HepG2 (cell line): ENCODE results near the gene USP24. TPM values are rescaled to one million over a fixed set of nuclear protein-coding genes. Genes with fewer than 3 reads are reported as not detected.

Experiments used
- ATAC-seq: fragments of 200-7000 bp; cut with Tn5 transposase; 3 replicates; pipeline ENCODE4 v1.9.1; 2020; ENCODE audit warnings: mild to moderate bottlenecking, moderate library complexity
- BruUV-seq: library from RNA; stranded (reverse); fragments of 400-500 nt; replicated peaks from 2 replicates; lab custom pipeline; 2021; lab: Mats Ljungman, UMichigan
- CTCF ChIA-PET: fragments of 300-600 bp; formaldehyde crosslinking; extraction: SDS; loops from one replicate; lab custom pipeline; 2021; ENCODE audit warnings: low total read pairs, inconsistent platforms, low intra/inter-chr PET ratio; lab: Yijun Ruan, JAX
- POLR2A ChIA-PET: fragments of 350-600 bp; sonication (Branson Sonifier 250); formaldehyde crosslinking; loops from one replicate; lab custom pipeline; 2020; ENCODE audit warnings: antibody characterized with exemption, inconsistent platforms; lab: Yijun Ruan, JAX
- DNase-seq: peaks from one replicate; pipeline ENCODE4 v3.0.0-alpha.2; 2015; ENCODE audit warnings: low spot score
- FAIRE-seq: peaks from 3 replicates; lab custom pipeline; 2011; peaks lifted over from hg19 to GRCh38; lab: Jason Lieb, UNC
- H2AFZ ChIP-seq: one replicate; pipeline ENCODE4 v1.6.1; 2011; ENCODE audit warnings: low read length, inconsistent platforms
- H3K27ac ChIP-seq: fragments of 300-600 bp; 3 replicates; pipeline ENCODE4 v1.8.0; 2011; ENCODE audit warnings: mixed run types, mild to moderate bottlenecking, mixed read lengths, low read length, inconsistent platforms; ENCODE audit not compliant: insufficient read depth; ENCODE audit errors: extremely low read length
- H3K27me3 ChIP-seq, 2 experiments: fragments of 200-600 bp in 1 of 2; 2 replicates in 1 of 2; 3 replicates in 1 of 2; pipeline versions ENCODE4 v1.6.0 to v1.8.0; 2011; ENCODE audit warnings: low read length in 2 of 2, mild to moderate bottlenecking in 2 of 2, moderate library complexity in 2 of 2, inconsistent platforms in 1 of 2; ENCODE audit not compliant: insufficient read depth in 2 of 2, control insufficient read depth in 1 of 2
- H3K36me3 ChIP-seq, 2 experiments: fragments of 200-600 bp in 1 of 2; replicated peaks in 1 of 2; 2 replicates in 1 of 2; 3 replicates in 1 of 2; pipeline versions ENCODE4 v1.5.1 to v1.8.0; 2011; ENCODE audit warnings: low read length in 2 of 2, inconsistent platforms in 1 of 2; ENCODE audit not compliant: insufficient read depth in 2 of 2, control insufficient read depth in 1 of 2
- H3K4me1 ChIP-seq: 2 replicates; pipeline ENCODE4 v1.5.1; 2012; ENCODE audit warnings: low read length, inconsistent platforms; ENCODE audit not compliant: insufficient read depth
- H3K4me2 ChIP-seq: 2 replicates; pipeline ENCODE4 v1.6.0; 2011; ENCODE audit warnings: low read depth, low read length, inconsistent platforms
- H3K4me3 ChIP-seq, 3 experiments: fragments of 200-600 bp in 1 of 3; sonication (generic), shearing (Covaris generic) in 1 of 3; replicated peaks in 1 of 3; 2 replicates each; pipeline ENCODE4 v1.5.1; 2011 to 2016; ENCODE audit warnings: low read length in 3 of 3, inconsistent platforms in 2 of 3, low read depth in 2 of 3, mild to moderate bottlenecking in 2 of 3, control low read depth in 1 of 3, mixed read lengths in 1 of 3; ENCODE audit not compliant: insufficient read depth in 1 of 3
- H3K79me2 ChIP-seq: one replicate; pipeline ENCODE4 v1.6.1; 2011; ENCODE audit warnings: low read length, inconsistent platforms; ENCODE audit not compliant: insufficient read depth
- H3K9ac ChIP-seq: 2 replicates; pipeline ENCODE4 v1.6.0; 2011; ENCODE audit warnings: mild to moderate bottlenecking, low read depth, low read length, inconsistent platforms; ENCODE audit not compliant: insufficient read depth
- H3K9me3 ChIP-seq: 2 replicates; pipeline ENCODE4 v1.5.1; 2012; ENCODE audit warnings: mild to moderate bottlenecking, low read length
- H4K20me1 ChIP-seq: 2 replicates; pipeline ENCODE4 v1.6.0; 2011; ENCODE audit warnings: inconsistent platforms, mild to moderate bottlenecking, low read length, moderate library complexity; ENCODE audit not compliant: insufficient read depth
- CREB1 ChIP-seq, 2 experiments: fragments of 450-650 bp in 1 of 2; IDR thresholded peaks; 2 replicates each; pipeline ENCODE4 v1.6.1; 2016 to 2017; ENCODE audit warnings: control low read depth in 1 of 2, mild to moderate bottlenecking in 1 of 2, missing compliant biosample characterization in 1 of 2, missing genetic modification characterization in 1 of 2
- HOXA9 ChIP-seq: sonication (generic); formaldehyde crosslinking; IDR thresholded peaks from 2 replicates; pipeline ENCODE4 v1.8.1; 2022; ENCODE audit warnings: missing genetic modification reagents, mild to moderate bottlenecking, moderate library complexity, borderline replicate concordance
- ZNF124 ChIP-seq: sonication (generic); formaldehyde crosslinking; IDR thresholded peaks from 2 replicates; pipeline ENCODE4 v1.4.0; 2020; ENCODE audit warnings: missing genetic modification reagents
- ZNF331 ChIP-seq: sonication (generic); formaldehyde crosslinking; IDR thresholded peaks from 2 replicates; pipeline ENCODE4 v1.4.0; 2020; ENCODE audit warnings: missing genetic modification reagents
- WGBS: methylation state at CpG from one replicate; pipeline ENCODE4 v1.1.6; 2017; ENCODE audit warnings: low lambda C conversion rate; 5-methylcytosine and 5-hydroxymethylcytosine counted together
- in situ Hi-C: cut with HindIII; loops from 2 replicates; pipeline ENCODE4 v1.10.0; 2017; ENCODE audit warnings: low pct_unique_long_range_greater_than_20kb; ENCODE audit not compliant: extremely low pct_ligation_motif_present
- intact Hi-C: fragments of 100-400 bp; cut with micrococcal nuclease; formaldehyde crosslinking; loops from one replicate; pipeline ENCODE4 v1.10.0; 2022; ENCODE audit not compliant: unreplicated experiment
- polyA plus RNA-seq, 8 experiments: library from polyadenylated mRNA; depleted of rRNA in 3 of 8; stranded (reverse) in 7 of 8; unstranded in 1 of 8; fragments of >200 nt; fragmentation: Illumina TruSeq in 4 of 8; extraction: Trizol in 4 of 8; gene quantifications; 2 replicates each; pipeline versions ENCODE4 v1.2.1 to v1.2.3, GENCODE V29; 2011 to 2016; ENCODE audit warnings: low read depth in 4 of 8, missing spikeins in 1 of 8, mixed read lengths in 1 of 8; ENCODE audit not compliant: insufficient read depth in 1 of 8
- total RNA-seq, 5 experiments: library from RNA; depleted of rRNA; stranded (reverse); fragments of >200 nt; fragmentation: Illumina TruSeq; extraction: Trizol; gene quantifications; 2 replicates each; pipeline ENCODE4 v1.2.3, GENCODE V29; 2016; ENCODE audit warnings: low read depth in 1 of 5
- TF ChIP-seq, protein P1 (sequence below): sonication (generic); formaldehyde crosslinking; IDR thresholded peaks from 2 replicates; pipeline ENCODE4 v1.4.0; 2020; ENCODE audit warnings: mild to moderate bottlenecking, missing genetic modification reagents
- TF ChIP-seq, protein P2 (sequence below): sonication (generic); formaldehyde crosslinking; conservative IDR thresholded peaks from 2 replicates; pipeline ENCODE4 v1.5.0; 2020; ENCODE audit warnings: missing genetic modification reagents

The USP24 gene
- total and polyA plus RNA-seq, 2 of the 13 experiments (the other 11 are each of a cell fraction or from before 2014, with no cell fraction given) = 18.8 to 47.6 TPM

DNA sequence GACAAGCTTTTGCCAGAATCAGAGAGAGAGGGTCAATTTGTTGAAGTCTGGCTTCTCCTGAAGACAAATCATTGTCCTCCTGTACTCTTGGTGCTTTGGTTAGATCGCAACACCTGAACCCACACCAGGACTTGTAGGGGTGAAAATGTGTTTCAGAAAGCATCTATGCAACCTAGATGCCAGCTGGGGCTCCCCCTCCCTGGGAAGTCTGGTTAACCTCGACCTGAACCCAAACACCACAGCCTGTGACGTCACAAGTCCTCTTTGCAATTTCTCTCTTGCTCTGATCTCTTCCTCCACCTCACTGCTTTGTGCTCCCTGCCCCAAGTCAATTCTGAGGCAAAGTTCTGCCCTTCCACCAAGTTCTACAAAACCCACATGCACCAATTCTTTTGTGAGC is 42.8 kb upstream of the USP24 start (continued):
- TF ChIP-seq CREB1 (IDR thresholded peaks at IDR 0.05) = peak; percentile 98
- TF ChIP-seq CREB1 (CRISPR knock-in tag; IDR thresholded peaks at IDR 0.05) = no peak

DNA sequence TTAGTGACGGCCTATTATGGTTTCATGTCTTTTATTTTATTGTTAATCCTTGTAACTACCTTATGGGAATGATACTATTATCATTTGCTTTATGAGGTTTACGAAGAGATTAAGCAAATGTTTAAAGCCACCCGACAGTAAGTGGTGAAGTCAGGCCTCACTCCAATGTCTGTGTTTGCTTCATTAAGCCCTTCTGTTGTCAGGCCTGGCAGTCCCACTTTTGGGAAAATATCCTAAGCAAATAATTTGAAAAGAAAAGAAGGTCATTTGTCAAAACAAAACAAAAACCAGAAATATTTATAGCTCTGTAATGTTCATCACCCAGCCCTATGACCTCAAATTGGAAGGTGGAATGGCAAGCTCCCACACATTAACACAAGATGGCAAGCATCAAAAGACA is 40.7 kb upstream of the USP24 start:
- CTCF ChIA-PET = no interaction called here
- 26% methylated on average over 3 of the region's 3 CpGs for WGBS
- Histone ChIP-seq H3K9ac (no peak overlapping the region), H3K4me3 (no peak overlapping the region), H3K27me3 (0 out of 5 replicates have a peak, but pooled peaks cover 0 to 3% of the 10 kb centered on the region in 2 experiments), H3K36me3 (no peaks in the 10 kb centered on the region), H4K20me1 (no peaks in the 10 kb centered on the region)
- DNase-seq = no peak
- TF ChIP-seq, protein P1, sequence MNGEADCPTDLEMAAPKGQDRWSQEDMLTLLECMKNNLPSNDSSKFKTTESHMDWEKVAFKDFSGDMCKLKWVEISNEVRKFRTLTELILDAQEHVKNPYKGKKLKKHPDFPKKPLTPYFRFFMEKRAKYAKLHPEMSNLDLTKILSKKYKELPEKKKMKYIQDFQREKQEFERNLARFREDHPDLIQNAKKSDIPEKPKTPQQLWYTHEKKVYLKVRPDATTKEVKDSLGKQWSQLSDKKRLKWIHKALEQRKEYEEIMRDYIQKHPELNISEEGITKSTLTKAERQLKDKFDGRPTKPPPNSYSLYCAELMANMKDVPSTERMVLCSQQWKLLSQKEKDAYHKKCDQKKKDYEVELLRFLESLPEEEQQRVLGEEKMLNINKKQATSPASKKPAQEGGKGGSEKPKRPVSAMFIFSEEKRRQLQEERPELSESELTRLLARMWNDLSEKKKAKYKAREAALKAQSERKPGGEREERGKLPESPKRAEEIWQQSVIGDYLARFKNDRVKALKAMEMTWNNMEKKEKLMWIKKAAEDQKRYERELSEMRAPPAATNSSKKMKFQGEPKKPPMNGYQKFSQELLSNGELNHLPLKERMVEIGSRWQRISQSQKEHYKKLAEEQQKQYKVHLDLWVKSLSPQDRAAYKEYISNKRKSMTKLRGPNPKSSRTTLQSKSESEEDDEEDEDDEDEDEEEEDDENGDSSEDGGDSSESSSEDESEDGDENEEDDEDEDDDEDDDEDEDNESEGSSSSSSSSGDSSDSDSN (CRISPR knock-in tag) = no peak
- TF ChIP-seq ZNF124 (CRISPR knock-in tag) = no peak
- no peak for TF ChIP-seq ZNF331 (CRISPR knock-in tag)
- TF ChIP-seq, protein P2, sequence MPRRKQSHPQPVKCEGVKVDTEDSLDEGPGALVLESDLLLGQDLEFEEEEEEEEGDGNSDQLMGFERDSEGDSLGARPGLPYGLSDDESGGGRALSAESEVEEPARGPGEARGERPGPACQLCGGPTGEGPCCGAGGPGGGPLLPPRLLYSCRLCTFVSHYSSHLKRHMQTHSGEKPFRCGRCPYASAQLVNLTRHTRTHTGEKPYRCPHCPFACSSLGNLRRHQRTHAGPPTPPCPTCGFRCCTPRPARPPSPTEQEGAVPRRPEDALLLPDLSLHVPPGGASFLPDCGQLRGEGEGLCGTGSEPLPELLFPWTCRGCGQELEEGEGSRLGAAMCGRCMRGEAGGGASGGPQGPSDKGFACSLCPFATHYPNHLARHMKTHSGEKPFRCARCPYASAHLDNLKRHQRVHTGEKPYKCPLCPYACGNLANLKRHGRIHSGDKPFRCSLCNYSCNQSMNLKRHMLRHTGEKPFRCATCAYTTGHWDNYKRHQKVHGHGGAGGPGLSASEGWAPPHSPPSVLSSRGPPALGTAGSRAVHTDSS = no peak
- TF ChIP-seq HOXA9 = no peak
- TF ChIP-seq, all 625 proteins: peak for 0
- FAIRE-seq = no peak
- H3K27ac ChIP-seq = no peak overlapping the region
- ATAC-seq = no peak
- no peaks in the 10 kb centered on the region for H3K9me3 ChIP-seq
- POLR2A ChIA-PET = no interaction called here
- H3K4me1 ChIP-seq = no peaks in the 10 kb centered on the region
- BruUV-seq = no TSS peak
- in situ Hi-C loops (no loop called here), intact Hi-C loops (no loop called here)
- no peaks in the 10 kb centered on the region for H3K79me2 ChIP-seq
- no peak overlapping the region for H2AFZ ChIP-seq
- no peak overlapping the region for H3K4me2 ChIP-seq
